HepG2 (cell line): Measurements from ENCODE around the gene NUP107. TPM values are rescaled to one million over a fixed set of nuclear protein-coding genes. Genes with fewer than 3 reads are reported as not detected.

Experiments
- ATAC-seq: fragments of 200-7000 bp; cut with Tn5 transposase; 3 replicates; pipeline ENCODE4 v1.9.1; 2020; ENCODE audit warnings: mild to moderate bottlenecking, moderate library complexity
- BruUV-seq: library from RNA; stranded (reverse); fragments of 400-500 nt; replicated peaks from 2 replicates; lab custom pipeline; 2021; lab: Mats Ljungman, UMichigan
- CTCF ChIA-PET: fragments of 300-600 bp; formaldehyde crosslinking; extraction: SDS; loops from one replicate; lab custom pipeline; 2021; ENCODE audit warnings: low total read pairs, inconsistent platforms, low intra/inter-chr PET ratio; lab: Yijun Ruan, JAX
- POLR2A ChIA-PET: fragments of 350-600 bp; sonication (Branson Sonifier 250); formaldehyde crosslinking; loops from one replicate; lab custom pipeline; 2020; ENCODE audit warnings: antibody characterized with exemption, inconsistent platforms; lab: Yijun Ruan, JAX
- DNase-seq: peaks from one replicate; pipeline ENCODE4 v3.0.0-alpha.2; 2015; ENCODE audit warnings: low spot score
- FAIRE-seq: peaks from 3 replicates; lab custom pipeline; 2011; peaks lifted over from hg19 to GRCh38; lab: Jason Lieb, UNC
- H2AFZ ChIP-seq: one replicate; pipeline ENCODE4 v1.6.1; 2011; ENCODE audit warnings: low read length, inconsistent platforms
- H3K27ac ChIP-seq: fragments of 300-600 bp; 3 replicates; pipeline ENCODE4 v1.8.0; 2011; ENCODE audit warnings: mixed run types, mild to moderate bottlenecking, mixed read lengths, low read length, inconsistent platforms; ENCODE audit not compliant: insufficient read depth; ENCODE audit errors: extremely low read length
- H3K27me3 ChIP-seq, 2 experiments: fragments of 200-600 bp in 1 of 2; 2 replicates in 1 of 2; 3 replicates in 1 of 2; pipeline versions ENCODE4 v1.6.0 to v1.8.0; 2011; ENCODE audit warnings: low read length in 2 of 2, mild to moderate bottlenecking in 2 of 2, moderate library complexity in 2 of 2, inconsistent platforms in 1 of 2; ENCODE audit not compliant: insufficient read depth in 2 of 2, control insufficient read depth in 1 of 2
- H3K36me3 ChIP-seq, 2 experiments: fragments of 200-600 bp in 1 of 2; replicated peaks in 1 of 2; 2 replicates in 1 of 2; 3 replicates in 1 of 2; pipeline versions ENCODE4 v1.5.1 to v1.8.0; 2011; ENCODE audit warnings: low read length in 2 of 2, inconsistent platforms in 1 of 2; ENCODE audit not compliant: insufficient read depth in 2 of 2, control insufficient read depth in 1 of 2
- H3K4me1 ChIP-seq: 2 replicates; pipeline ENCODE4 v1.5.1; 2012; ENCODE audit warnings: low read length, inconsistent platforms; ENCODE audit not compliant: insufficient read depth
- H3K4me2 ChIP-seq: 2 replicates; pipeline ENCODE4 v1.6.0; 2011; ENCODE audit warnings: low read depth, low read length, inconsistent platforms
- H3K4me3 ChIP-seq, 3 experiments: fragments of 200-600 bp in 1 of 3; sonication (generic), shearing (Covaris generic) in 1 of 3; replicated peaks in 1 of 3; 2 replicates each; pipeline ENCODE4 v1.5.1; 2011 to 2016; ENCODE audit warnings: low read length in 3 of 3, inconsistent platforms in 2 of 3, low read depth in 2 of 3, mild to moderate bottlenecking in 2 of 3, control low read depth in 1 of 3, mixed read lengths in 1 of 3; ENCODE audit not compliant: insufficient read depth in 1 of 3
- H3K79me2 ChIP-seq: one replicate; pipeline ENCODE4 v1.6.1; 2011; ENCODE audit warnings: low read length, inconsistent platforms; ENCODE audit not compliant: insufficient read depth
- H3K9ac ChIP-seq: 2 replicates; pipeline ENCODE4 v1.6.0; 2011; ENCODE audit warnings: mild to moderate bottlenecking, low read depth, low read length, inconsistent platforms; ENCODE audit not compliant: insufficient read depth
- H3K9me3 ChIP-seq: 2 replicates; pipeline ENCODE4 v1.5.1; 2012; ENCODE audit warnings: mild to moderate bottlenecking, low read length
- H4K20me1 ChIP-seq: 2 replicates; pipeline ENCODE4 v1.6.0; 2011; ENCODE audit warnings: inconsistent platforms, mild to moderate bottlenecking, low read length, moderate library complexity; ENCODE audit not compliant: insufficient read depth
- ATF7 ChIP-seq, 2 experiments: fragments of 450-650 bp in 1 of 2; sonication (generic) in 1 of 2; formaldehyde crosslinking in 1 of 2; IDR thresholded peaks; 2 replicates each; pipeline versions ENCODE4 v1.4.0 to v1.6.1; 2016 to 2020; ENCODE audit warnings: antibody characterized with exemption in 1 of 2, mild to moderate bottlenecking in 1 of 2, missing genetic modification reagents in 1 of 2
- CBX2 ChIP-seq, 2 experiments: fragments of 200-600 bp in 1 of 2; sonication (generic); formaldehyde crosslinking in 1 of 2; IDR thresholded peaks; 2 replicates each; pipeline versions ENCODE4 v1.7.0 to v1.8.1; 2018 to 2022; ENCODE audit warnings: low read depth in 2 of 2, low read length in 1 of 2, mild to moderate bottlenecking in 1 of 2, missing genetic modification reagents in 1 of 2
- EP300 ChIP-seq, 3 experiments: sonication (generic) in 1 of 3; formaldehyde crosslinking in 1 of 3; IDR thresholded peaks; 2 replicates each; pipeline versions ENCODE4 v1.5.1 to v1.6.1; 2011 to 2020; ENCODE audit warnings: low read depth in 2 of 3, low read length in 2 of 3, borderline replicate concordance in 1 of 3, improper control_type of control experiment in 1 of 3, mild to moderate bottlenecking in 1 of 3, missing genetic modification reagents in 1 of 3, moderate library complexity in 1 of 3
- FOXO4 ChIP-seq: sonication (generic); formaldehyde crosslinking; conservative IDR thresholded peaks from 2 replicates; pipeline ENCODE4 v1.8.1; 2023; ENCODE audit warnings: missing genetic modification reagents
- HOXA9 ChIP-seq: sonication (generic); formaldehyde crosslinking; IDR thresholded peaks from 2 replicates; pipeline ENCODE4 v1.8.1; 2022; ENCODE audit warnings: missing genetic modification reagents, mild to moderate bottlenecking, moderate library complexity, borderline replicate concordance
- MXI1 ChIP-seq: IDR thresholded peaks from 3 replicates; pipeline ENCODE4 v1.6.1; 2012; ENCODE audit warnings: low read depth, low read length, inconsistent platforms, borderline replicate concordance
- NFYC ChIP-seq: IDR thresholded peaks from 2 replicates; pipeline ENCODE4 v1.6.1; 2016; ENCODE audit warnings: missing genetic modification reagents, missing compliant biosample characterization
- PATZ1 ChIP-seq: sonication (generic); formaldehyde crosslinking; IDR thresholded peaks from 2 replicates; pipeline ENCODE4 v1.4.0; 2020; ENCODE audit warnings: missing genetic modification reagents
- SMARCC2 ChIP-seq: fragments of 450-650 bp; IDR thresholded peaks from 2 replicates; pipeline ENCODE4 v1.6.1; 2017; ENCODE audit warnings: antibody characterized with exemption, mild to moderate bottlenecking
- ZNF570 ChIP-seq: sonication (generic); formaldehyde crosslinking; IDR thresholded peaks from 2 replicates; pipeline ENCODE4 v1.4.0; 2020; ENCODE audit warnings: mild to moderate bottlenecking, missing genetic modification reagents, borderline replicate concordance
- ZNF577 ChIP-seq: sonication (generic); formaldehyde crosslinking; IDR thresholded peaks from 2 replicates; pipeline ENCODE4 v1.4.0; 2020; ENCODE audit warnings: mild to moderate bottlenecking, low read depth, missing genetic modification reagents, borderline replicate concordance
- ZNF773 ChIP-seq: sonication (generic); formaldehyde crosslinking; IDR thresholded peaks from 2 replicates; pipeline ENCODE4 v1.4.0; 2020; ENCODE audit warnings: missing genetic modification reagents, borderline replicate concordance
- ZNF878 ChIP-seq: sonication (generic); formaldehyde crosslinking; IDR thresholded peaks from 2 replicates; pipeline ENCODE4 v1.8.1; 2023; ENCODE audit warnings: mild to moderate bottlenecking, missing genetic modification reagents, moderate library complexity
- WGBS: methylation state at CpG from one replicate; pipeline ENCODE4 v1.1.6; 2017; ENCODE audit warnings: low lambda C conversion rate; 5-methylcytosine and 5-hydroxymethylcytosine counted together
- in situ Hi-C: cut with HindIII; loops from 2 replicates; pipeline ENCODE4 v1.10.0; 2017; ENCODE audit warnings: low pct_unique_long_range_greater_than_20kb; ENCODE audit not compliant: extremely low pct_ligation_motif_present
- intact Hi-C: fragments of 100-400 bp; cut with micrococcal nuclease; formaldehyde crosslinking; loops from one replicate; pipeline ENCODE4 v1.10.0; 2022; ENCODE audit not compliant: unreplicated experiment
- polyA plus RNA-seq, 8 experiments: library from polyadenylated mRNA; depleted of rRNA in 3 of 8; stranded (reverse) in 7 of 8; unstranded in 1 of 8; fragments of >200 nt; fragmentation: Illumina TruSeq in 4 of 8; extraction: Trizol in 4 of 8; gene quantifications; 2 replicates each; pipeline versions ENCODE4 v1.2.1 to v1.2.3, GENCODE V29; 2011 to 2016; ENCODE audit warnings: low read depth in 4 of 8, missing spikeins in 1 of 8, mixed read lengths in 1 of 8; ENCODE audit not compliant: insufficient read depth in 1 of 8
- total RNA-seq, 5 experiments: library from RNA; depleted of rRNA; stranded (reverse); fragments of >200 nt; fragmentation: Illumina TruSeq; extraction: Trizol; gene quantifications; 2 replicates each; pipeline ENCODE4 v1.2.3, GENCODE V29; 2016; ENCODE audit warnings: low read depth in 1 of 5

NUP107 gene
- total and polyA plus RNA-seq, 2 of the 13 experiments (the other 11 are each of a cell fraction or from before 2014, with no cell fraction given), result 54.7 to 100 TPM

DNA sequence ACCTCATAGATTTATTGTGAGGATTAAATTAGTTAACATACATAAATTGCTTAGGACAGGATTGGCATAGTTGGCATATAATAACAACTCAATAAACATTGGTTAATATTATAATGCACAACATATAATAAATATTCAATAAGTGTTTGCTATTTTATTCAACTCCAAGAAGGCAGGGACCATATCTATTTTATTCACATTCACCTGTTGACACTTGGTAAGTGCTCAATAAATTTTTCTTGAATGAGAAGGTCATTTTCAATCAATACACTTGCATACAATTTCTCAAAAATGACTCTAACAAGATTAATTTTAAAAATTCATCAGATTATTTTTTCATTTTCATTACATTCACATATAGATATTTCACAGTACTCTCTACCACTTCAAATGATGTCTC is 12.4 kb upstream of the NUP107 start (continued):
- no peak for TF ChIP-seq ZNF773 (CRISPR knock-in tag)
- TF ChIP-seq SMARCC2, result no peak

GRCh38 chr12:68675101-68675842 is 11.5 kb upstream of the NUP107 start:
- TF ChIP-seq ATF7 (IDR thresholded peaks at IDR 0.05) (no peak), ATF7 (CRISPR knock-in tag; IDR thresholded peaks at IDR 0.05) (no peak), EP300 (IDR thresholded peaks at IDR 0.05; ENCODE audit: low read depth in 2 of 2, low read length in 2 of 2) (no peak), EP300 (CRISPR knock-in tag; IDR thresholded peaks at IDR 0.05; ENCODE audit: borderline replicate concordance) (no peak), HOXA9 (no peak), NFYC (CRISPR knock-in tag) (no peak), FOXO4 (CRISPR knock-in tag) (no peak), PATZ1 (CRISPR knock-in tag) (no peak), MXI1 (no peak), CBX2 (IDR thresholded peaks at IDR 0.05; ENCODE audit: low read depth, low read length) (no peak), CBX2 (CRISPR knock-in tag; IDR thresholded peaks at IDR 0.05; ENCODE audit: low read depth) (no peak), ZNF878 (no peak), ZNF577 (CRISPR knock-in tag) (no peak), ZNF570 (no peak)
- TF ChIP-seq, all 625 proteins: peak for 0
- Histone ChIP-seq H3K27ac (no peak overlapping the region), H3K9me3 (no peaks in the 10 kb centered on the region), H3K9ac (no peak overlapping the region), H3K4me2 (no peak overlapping the region), H3K27me3 (no peaks in the 10 kb centered on the region), H3K79me2 (no peaks in the 10 kb centered on the region), H3K4me1 (peaks cover 24% of the 10 kb centered on the region), H2AFZ (no peak overlapping the region), H3K36me3 (no peaks in the 10 kb centered on the region), H4K20me1 (no peaks in the 10 kb centered on the region; the same call in 1 of the 2 replicates), H3K4me3 (no peak overlapping the region)
- DNase-seq (no peak), ATAC-seq (no peak; the same call in 1 of the 3 replicates), FAIRE-seq (no peak)
- intact Hi-C loops, result no loop called here
- no TSS peak for BruUV-seq
- POLR2A ChIA-PET, result interaction anchor here (1.1 kb wide), 1 partner anchor 133 kb away, joined by 3 read pairs; no protein-coding TSS in a partner anchor
- CTCF ChIA-PET, result no interaction called here
- WGBS, result 37% methylated on average over 5 of the region's 5 CpGs
- in situ Hi-C loops, result no loop called here
